COLO668 (cell line): ENCODE measurements around the gene BPIFB4.
"Not testable (repeated sequence)": the region's sequence is repeated elsewhere in the genome, so short reads cannot be mapped to it uniquely, and the experiment has no call there.

Source experiments
- DNase-seq: peaks from one replicate; lab custom pipeline; 2025; ENCODE audit not compliant: unreplicated experiment; lab: John Stamatoyannopoulos, UW

The BPIFB4 gene

GRCh38 chr20:33115501-33115900 lies 36.1 kb downstream of the BPIFB4 start:
- DNase-seq, result not testable (repeated sequence)

- DNase-seq, result no peak
These were observed 40.6 kb downstream of the BPIFB4 start for GRCh38 chr20:33119725-33120720.

- DNase-seq, result no peak
These were observed 41.5 kb downstream of the BPIFB4 start for GRCh38 chr20:33120934-33121333.

DNA sequence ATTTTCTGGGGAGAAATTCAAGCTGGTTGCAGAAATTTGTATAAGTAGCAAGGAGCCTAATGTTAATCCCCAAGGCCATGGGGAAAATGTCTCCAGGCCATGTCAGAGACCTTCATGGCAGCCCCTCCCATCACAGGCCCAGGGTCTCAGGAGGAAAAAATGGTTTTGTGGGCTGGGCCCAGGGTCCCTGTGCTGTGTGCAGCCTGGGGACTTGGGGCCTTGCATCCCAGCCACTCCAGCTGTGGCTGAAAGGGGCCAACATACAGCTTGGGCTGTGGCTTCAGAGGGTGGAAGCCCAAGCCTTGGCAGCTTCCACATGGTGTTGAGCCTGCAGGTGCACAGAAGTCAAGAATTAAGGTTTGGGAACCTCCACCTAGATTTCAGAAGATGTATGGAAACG lies 42.9 kb downstream of the BPIFB4 start:
- not testable (repeated sequence) for DNase-seq

DNA sequence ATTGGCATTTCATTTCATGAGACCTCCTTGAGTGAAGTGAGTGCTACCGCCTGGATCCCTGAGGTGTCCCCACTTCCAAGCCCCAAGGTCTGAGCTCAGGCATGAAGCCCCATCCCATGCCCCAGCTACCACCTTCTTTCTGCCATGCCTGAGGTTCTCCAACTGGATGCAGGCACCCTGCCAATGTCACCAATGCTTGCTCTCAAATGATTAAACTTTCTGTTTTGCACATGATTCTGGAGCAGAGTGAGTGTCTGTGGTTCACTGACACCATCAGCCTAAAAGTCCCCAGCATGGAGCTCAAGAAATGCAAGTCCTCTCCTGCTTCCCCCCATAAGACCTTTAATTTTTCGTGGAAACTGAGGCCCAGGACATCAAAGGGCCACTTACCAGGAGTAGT lies 44.8 kb downstream of the BPIFB4 start:
- no peak for DNase-seq

- DNase-seq, result no peak
These were observed 45.6 kb downstream of the BPIFB4 start for GRCh38 chr20:33124994-33125393.

GRCh38 chr20:33125983-33126382 lies 46.5 kb downstream of the BPIFB4 start:
- no peak for DNase-seq

- no peak for DNase-seq
These were observed 48.1 kb downstream of the BPIFB4 start for GRCh38 chr20:33127422-33128097.

DNA sequence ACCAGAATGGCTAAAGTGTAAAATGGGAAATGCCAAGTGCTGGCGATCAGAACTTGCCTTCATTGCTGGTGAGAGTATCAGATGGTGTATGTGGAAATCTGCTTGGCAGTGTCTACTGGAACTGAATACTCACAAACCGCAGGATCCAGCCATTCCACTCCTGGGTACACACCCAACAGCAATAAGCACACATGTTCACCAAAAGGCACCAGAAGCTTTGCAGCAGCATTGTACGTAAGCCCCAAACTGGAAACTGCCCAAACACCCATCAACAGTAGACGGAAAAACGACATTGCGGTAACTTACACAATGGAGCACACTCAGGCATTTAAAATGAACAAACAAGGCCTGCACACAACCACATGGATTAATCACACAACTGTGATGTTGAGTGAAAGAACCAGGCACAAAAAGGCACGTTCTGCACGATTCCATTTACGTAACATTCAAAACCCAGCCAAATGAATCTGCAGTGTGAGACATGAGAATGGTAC lies 51.2 kb downstream of the BPIFB4 start:
- DNase-seq, result no peak

DNA sequence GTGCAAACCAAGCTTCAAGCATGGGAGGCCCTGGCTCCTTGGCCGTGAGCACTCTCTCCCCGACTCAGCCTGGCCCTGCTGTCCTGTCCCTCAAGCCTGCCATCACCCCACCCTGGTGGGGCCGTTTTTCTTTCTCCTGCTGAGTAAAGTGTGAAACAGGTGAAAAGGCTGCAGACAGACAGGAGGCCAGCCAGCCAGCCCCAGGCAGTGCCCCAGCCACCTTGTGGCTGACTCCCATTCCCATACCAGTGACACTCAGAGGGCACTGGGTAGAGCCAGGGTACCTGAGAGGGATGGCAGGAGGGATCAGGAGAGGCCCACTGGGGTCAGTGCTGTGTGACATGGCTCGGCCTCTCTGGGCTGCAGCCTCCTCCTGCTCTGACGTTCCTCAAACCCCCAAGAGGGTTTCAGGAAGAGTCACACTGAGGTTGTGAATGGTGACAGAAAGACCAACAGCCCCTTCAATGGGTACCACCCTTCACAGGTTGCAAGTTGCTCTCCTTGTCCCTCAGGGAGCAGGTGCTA lies 52.6 kb downstream of the BPIFB4 start:
- DNase-seq, result no peak

- DNase-seq, result no peak
These were observed 53.3 kb downstream of the BPIFB4 start for GRCh38 chr20:33132513-33133372.

DNA sequence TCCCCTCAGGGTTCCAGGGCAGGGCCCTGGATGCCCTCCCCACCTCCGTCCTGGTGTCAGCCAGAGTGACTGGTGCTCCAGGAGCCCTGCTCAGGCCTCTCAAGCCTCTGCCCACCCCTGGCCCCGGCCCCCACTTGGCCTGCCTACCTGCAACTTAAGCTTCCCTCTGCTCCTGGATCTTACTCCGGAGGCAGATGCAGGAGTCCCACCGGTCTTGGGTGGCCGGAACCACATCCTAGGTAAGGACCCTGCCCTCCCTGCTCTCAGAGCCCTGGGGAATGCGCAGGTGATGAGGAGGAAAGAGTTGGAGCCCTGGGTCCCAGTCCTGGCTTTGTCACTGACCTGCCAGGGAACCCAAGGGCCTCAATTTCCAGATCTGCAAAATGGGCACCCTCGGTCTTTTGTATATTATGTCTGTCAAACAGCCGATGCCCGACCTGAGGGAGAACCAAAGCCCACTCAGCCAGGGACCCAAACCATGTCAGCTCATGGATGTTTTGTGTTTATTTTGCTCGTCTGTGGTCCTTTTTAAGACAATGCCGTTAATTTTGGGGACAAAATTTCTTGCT lies 54.0 kb downstream of the BPIFB4 start:
- DNase-seq, result no peak

- no peak for DNase-seq
These were observed 57.8 kb downstream of the BPIFB4 start for GRCh38 chr20:33137195-33137594.

DNA sequence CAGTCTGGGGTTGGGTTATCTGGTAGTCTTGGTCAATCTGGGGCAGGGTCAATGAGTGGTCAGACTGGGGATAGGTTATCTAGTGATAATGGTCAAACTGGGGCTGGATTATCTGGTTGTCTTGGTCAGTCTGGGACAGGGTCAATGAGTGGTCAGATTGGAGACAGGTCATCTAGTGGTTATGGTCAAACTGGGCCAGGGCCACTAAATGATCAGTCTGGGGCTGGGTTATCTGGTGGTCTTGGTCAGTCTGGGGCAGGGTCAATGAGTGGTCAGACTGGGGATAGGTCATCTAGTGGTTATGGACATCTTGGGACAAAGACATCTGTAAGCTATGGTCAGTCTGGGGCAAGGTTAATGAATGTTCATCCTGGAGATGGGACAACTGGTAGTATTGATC lies 60.0 kb downstream of the BPIFB4 start:
- no peak for DNase-seq

- no peak for DNase-seq
These were observed 66.1 kb downstream of the BPIFB4 start for GRCh38 chr20:33145521-33145920.

GRCh38 chr20:33147299-33147698 lies 67.9 kb downstream of the BPIFB4 start:
- DNase-seq, result no peak

DNA sequence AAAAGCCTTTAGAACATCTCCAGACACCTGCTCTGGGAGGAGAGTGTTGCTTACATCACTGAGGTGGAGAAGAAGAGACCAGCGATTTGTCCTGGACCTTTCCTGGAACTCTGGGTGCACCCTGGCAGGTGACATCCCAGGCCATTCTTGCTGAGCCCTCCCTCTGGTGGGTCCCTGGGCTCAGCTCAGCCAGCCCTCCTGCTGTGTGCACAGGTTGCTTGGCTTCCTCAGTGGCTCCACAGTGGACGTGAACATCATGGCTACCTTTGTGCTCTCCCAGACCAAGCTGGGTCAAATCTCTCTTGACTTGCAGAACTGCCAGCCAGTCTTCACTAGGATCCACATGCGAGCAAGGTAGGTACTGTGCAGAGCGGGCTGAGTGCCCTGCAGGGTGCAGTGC lies 68.6 kb downstream of the BPIFB4 start:
- no peak for DNase-seq

GRCh38 chr20:33154252-33154651 lies 74.8 kb downstream of the BPIFB4 start:
- DNase-seq, result no peak

- DNase-seq, result no peak
These were observed 79.4 kb downstream of the BPIFB4 start for GRCh38 chr20:33158637-33159385.

DNA sequence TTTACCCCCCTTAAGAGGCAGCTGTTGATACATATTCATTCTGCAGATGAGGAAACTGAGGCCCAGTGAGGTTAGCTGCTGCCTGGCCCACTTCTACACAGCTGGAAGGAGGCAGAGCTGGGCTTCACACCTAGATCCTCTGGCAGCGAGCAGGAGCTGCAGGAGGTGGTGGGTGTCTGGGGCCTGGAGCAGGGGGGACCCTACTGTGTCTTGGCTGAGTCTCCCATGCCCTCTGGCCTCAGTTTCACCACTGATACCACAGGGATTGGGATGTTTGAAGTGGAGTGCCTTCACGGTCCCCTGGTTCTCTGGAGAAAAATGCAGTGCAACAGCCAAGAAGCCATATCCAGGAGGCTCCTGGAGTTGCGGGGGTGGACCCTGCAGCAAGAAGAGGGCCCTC lies 80.3 kb downstream of the BPIFB4 start:
- no peak for DNase-seq
